OCI-LY7 (cell line): ENCODE data around the gene ZDHHC17. TPM values are rescaled to one million over a fixed set of nuclear protein-coding genes. Genes with fewer than 3 reads are reported as not detected.
A peak's percentile ranks its signal among the peaks of the same experiment; 100 is the strongest.

Experiments used
- BruUV-seq: library from RNA; stranded (reverse); fragments of 400-500 nt; replicated peaks from 2 replicates; lab custom pipeline; 2021; lab: Mats Ljungman, UMichigan
- CTCF ChIA-PET: fragments of 300-600 bp; sonication (Branson Sonifier 250); formaldehyde crosslinking; loops from one replicate; lab custom pipeline; 2022; ENCODE audit warnings: antibody characterized with exemption; ENCODE audit not compliant: unreplicated experiment; lab: Charles Lee
- POLR2A ChIA-PET: fragments of 300-600 bp; sonication (Branson Sonifier 250); formaldehyde crosslinking; loops from one replicate; lab custom pipeline; 2022; ENCODE audit warnings: antibody characterized with exemption; lab: Charles Lee
- DNase-seq: peaks from one replicate; pipeline ENCODE4 v3.0.0-alpha.2; 2015; ENCODE audit warnings: low spot score
- H2AFZ ChIP-seq: fragments of 200-600 bp; sonication (generic), shearing (Covaris generic); 2 replicates; pipeline ENCODE4 v1.6.1; 2014; ENCODE audit warnings: mild to moderate bottlenecking, antibody characterized with exemption, low read length, moderate library complexity
- H3K27ac ChIP-seq: fragments of 200-600 bp; sonication (generic); 2 replicates; pipeline ENCODE4 v1.5.1; 2014; ENCODE audit warnings: mixed run types, low read depth, mild to moderate bottlenecking, moderate library complexity, low read length, inconsistent platforms; ENCODE audit not compliant: poor library complexity, severe bottlenecking
- H3K36me3 ChIP-seq: fragments of 200-600 bp; sonication (generic); 2 replicates; pipeline ENCODE4 v1.6.1; 2014; ENCODE audit warnings: mild to moderate bottlenecking, antibody characterized with exemption, low read length, moderate library complexity, mixed read lengths; ENCODE audit not compliant: insufficient read depth
- H3K4me1 ChIP-seq: fragments of 200-600 bp; sonication (generic); 2 replicates; pipeline ENCODE4 v1.5.1; 2014; ENCODE audit warnings: mild to moderate bottlenecking, low read length; ENCODE audit not compliant: insufficient read depth, poor library complexity, severe bottlenecking
- H3K4me2 ChIP-seq: fragments of 200-600 bp; sonication (generic); 2 replicates; pipeline ENCODE4 v1.6.1; 2014; ENCODE audit warnings: mild to moderate bottlenecking, low read length
- H3K4me3 ChIP-seq: fragments of 200-600 bp; sonication (generic); 2 replicates; pipeline ENCODE4 v1.5.1; 2014; ENCODE audit warnings: mild to moderate bottlenecking, low read depth, low read length; ENCODE audit not compliant: poor library complexity, severe bottlenecking
- H3K79me2 ChIP-seq: fragments of 200-600 bp; sonication (generic); 2 replicates; pipeline ENCODE4 v1.6.1; 2016; ENCODE audit warnings: low read depth, mild to moderate bottlenecking, low read length, moderate library complexity, mixed read lengths; ENCODE audit not compliant: insufficient read depth
- H3K9me2 ChIP-seq: fragments of 200-600 bp; sonication (generic); 2 replicates; pipeline ENCODE4 v1.6.1; 2016; ENCODE audit warnings: mild to moderate bottlenecking, low read length, mixed read lengths; ENCODE audit not compliant: insufficient read depth
- H3K9me3 ChIP-seq: fragments of 200-600 bp; sonication (generic); 2 replicates; pipeline ENCODE4 v1.6.1; 2014; ENCODE audit warnings: mild to moderate bottlenecking, mixed run types, low read length, mixed read lengths
- H4K20me1 ChIP-seq: fragments of 200-600 bp; sonication (generic); 2 replicates; pipeline ENCODE4 v1.6.1; 2014; ENCODE audit warnings: mild to moderate bottlenecking, antibody characterized with exemption, low read length, moderate library complexity, mixed read lengths; ENCODE audit not compliant: insufficient read depth
- CTCF ChIP-seq: fragments of 200-600 bp; sonication (generic); conservative IDR thresholded peaks from 2 replicates; pipeline ENCODE4 v1.5.1; 2014; ENCODE audit warnings: mild to moderate bottlenecking, antibody characterized with exemption, low read length, moderate library complexity, mixed read lengths
- EZH2phosphoT487 ChIP-seq: fragments of 200-600 bp; sonication (generic); IDR thresholded peaks from 2 replicates; pipeline ENCODE4 v1.6.1; 2018; ENCODE audit warnings: low read depth, borderline replicate concordance, mild to moderate bottlenecking, mixed run types, antibody characterized with exemption, low read length, moderate library complexity, mixed read lengths
- intact Hi-C: fragments of 100-400 bp; cut with micrococcal nuclease; formaldehyde crosslinking; loops from one replicate; pipeline ENCODE4 v1.10.0; 2022; ENCODE audit not compliant: unreplicated experiment
- total RNA-seq, 2 experiments: library from RNA; depleted of rRNA in 1 of 2; stranded (reverse); fragments of >200 nt in 1 of 2; shearing (Covaris generic) in 1 of 2; gene quantifications; 2 replicates each; pipeline ENCODE4 v1.2.3, GENCODE V29; 2014 to 2022

ZDHHC17 gene
- total RNA-seq, 2 experiments from 2014 or later: 24.0 to 32.8 TPM

GRCh38 chr12:76820888-76821482 lies 57.1 kb downstream of the ZDHHC17 start:
- POLR2A ChIA-PET: interaction anchor here (0.9 to 1.1 kb wide), 2 partner anchors 9 to 49 kb away, joined by 3 to 5 read pairs; no protein-coding TSS in a partner anchor
- DNase-seq: peak; percentile 3

GRCh38 chr12:76830436-76830835 lies 66.5 kb downstream of the ZDHHC17 start:
- no peak overlapping the region for H3K27ac ChIP-seq
- intact Hi-C loops: no loop called here
- no peaks in the 10 kb centered on the region for H3K79me2 ChIP-seq
- H3K4me1 ChIP-seq: no peaks in the 10 kb centered on the region
- H3K9me2 ChIP-seq: no peaks in the 10 kb centered on the region
- POLR2A ChIA-PET: interaction anchor here (0.7 to 0.9 kb wide), 2 partner anchors 19 to 191 kb away, joined by 3 to 4 read pairs; no protein-coding TSS in a partner anchor
- no peak overlapping the region for H3K4me2 ChIP-seq
- no peak for DNase-seq
- H2AFZ ChIP-seq: no peak overlapping the region
- no peaks in the 10 kb centered on the region for H4K20me1 ChIP-seq
- no peak for TF ChIP-seq CTCF
- TF ChIP-seq EZH2phosphoT487: no peak
- no TSS peak for BruUV-seq
- H3K4me3 ChIP-seq: no peak overlapping the region
- CTCF ChIA-PET: no interaction called here
- peaks cover 39% of the 10 kb centered on the region for H3K36me3 ChIP-seq
- H3K9me3 ChIP-seq: no peaks in the 10 kb centered on the region

More at GRCh38 chr12:76820888-76821482, 57.1 kb downstream of the ZDHHC17 start:
- CTCF ChIA-PET: no interaction called here
- no TSS peak for BruUV-seq
- no peak overlapping the region for H3K4me2 ChIP-seq
- no peaks in the 10 kb centered on the region for H3K79me2 ChIP-seq
- no peaks in the 10 kb centered on the region for H3K4me1 ChIP-seq
- TF ChIP-seq CTCF (peak; percentile 75), EZH2phosphoT487 (no peak)
- intact Hi-C loops: no loop called here
- H4K20me1 ChIP-seq: no peaks in the 10 kb centered on the region
- no peak overlapping the region for H3K27ac ChIP-seq
- H3K4me3 ChIP-seq: no peak overlapping the region
- no peak overlapping the region for H2AFZ ChIP-seq
- no peaks in the 10 kb centered on the region for H3K9me2 ChIP-seq
- H3K36me3 ChIP-seq: peaks cover 23% of the 10 kb centered on the region; the same call in 1 of the 2 replicates
- H3K9me3 ChIP-seq: no peaks in the 10 kb centered on the region

GRCh38 chr12:76836633-76837032 lies 72.7 kb downstream of the ZDHHC17 start:
- Histone ChIP-seq H3K27ac (no peak overlapping the region), H2AFZ (no peak overlapping the region), H3K9me3 (no peaks in the 10 kb centered on the region), H3K9me2 (no peaks in the 10 kb centered on the region), H4K20me1 (no peaks in the 10 kb centered on the region), H3K36me3 (peaks cover 11% of the 10 kb centered on the region; the same call in 1 of the 2 replicates), H3K4me2 (no peak overlapping the region), H3K4me3 (no peak overlapping the region), H3K4me1 (no peaks in the 10 kb centered on the region), H3K79me2 (no peaks in the 10 kb centered on the region)
- BruUV-seq: no TSS peak
- ChIA-PET POLR2A (interaction anchor here (0.5 kb wide), 1 partner anchor 808 kb away, joined by 3 read pairs; no protein-coding TSS in a partner anchor), CTCF (no interaction called here)
- DNase-seq: no peak
- TF ChIP-seq CTCF: no peak
- no peak for TF ChIP-seq EZH2phosphoT487
- intact Hi-C loops: no loop called here
